Tongue (tissue), 2 donors: ENCODE measurements around the gene RPL32. TPM values are rescaled to one million over a fixed set of nuclear protein-coding genes. Genes with fewer than 3 reads are reported as not detected.
"Not testable (repeated sequence)": the region's sequence is repeated elsewhere in the genome, so short reads cannot be mapped to it uniquely, and the experiment has no call there.

Experiments
- DNase-seq: peaks from one replicate; pipeline ENCODE4 v3.0.0-alpha.2; 2015
- total RNA-seq: library from RNA; depleted of rRNA; stranded (reverse); fragments of >200 nt; gene quantifications from one replicate; pipeline ENCODE4 v1.2.3, GENCODE V29; 2014

RPL32 gene
- total RNA-seq: 1,539 TPM

DNA sequence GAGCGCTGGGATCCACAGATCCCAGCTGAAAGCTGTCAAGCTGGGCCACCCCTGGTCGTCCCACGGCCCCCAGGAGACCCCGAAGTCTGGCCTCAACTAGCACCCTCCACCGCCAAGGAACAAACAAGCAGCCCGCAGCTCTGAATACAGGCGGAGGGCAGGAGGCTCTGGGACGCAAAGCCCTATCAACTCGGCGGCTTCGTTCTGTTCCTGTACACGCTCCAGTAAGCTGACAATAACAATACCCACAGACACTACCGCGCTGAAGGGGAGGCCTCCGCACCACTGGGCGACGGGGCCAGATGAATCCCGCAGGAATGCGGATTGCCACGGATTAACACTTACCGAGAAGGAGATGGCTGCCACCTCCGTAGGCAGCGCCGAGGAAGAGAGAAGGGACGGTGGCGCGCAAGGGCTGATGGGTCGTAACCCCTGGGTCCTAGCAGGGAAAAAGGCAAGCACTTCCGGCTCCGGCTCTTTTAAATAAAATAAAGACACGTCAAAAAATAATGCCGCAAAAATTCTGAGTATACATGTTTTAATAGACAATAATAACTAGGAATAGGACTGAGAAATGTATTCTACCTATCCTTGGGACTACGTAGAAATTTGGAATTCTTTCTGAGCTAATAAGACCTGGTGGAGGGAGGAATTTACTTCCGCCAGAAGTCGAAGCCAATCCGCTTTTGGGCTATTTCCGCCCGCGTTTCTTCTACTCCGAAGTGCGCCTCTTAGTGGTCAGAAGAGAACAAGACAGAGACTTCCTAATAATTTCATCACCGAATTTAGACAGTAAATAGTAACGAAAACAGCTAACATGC lies at the start of gene RPL32:
RPL32 (minus strand) TSS at position 417 of the 821 bp plus-strand sequence. CDS start 1,328 bp downstream, outside the sequence.
- DNase-seq: peak; percentile 98

DNA sequence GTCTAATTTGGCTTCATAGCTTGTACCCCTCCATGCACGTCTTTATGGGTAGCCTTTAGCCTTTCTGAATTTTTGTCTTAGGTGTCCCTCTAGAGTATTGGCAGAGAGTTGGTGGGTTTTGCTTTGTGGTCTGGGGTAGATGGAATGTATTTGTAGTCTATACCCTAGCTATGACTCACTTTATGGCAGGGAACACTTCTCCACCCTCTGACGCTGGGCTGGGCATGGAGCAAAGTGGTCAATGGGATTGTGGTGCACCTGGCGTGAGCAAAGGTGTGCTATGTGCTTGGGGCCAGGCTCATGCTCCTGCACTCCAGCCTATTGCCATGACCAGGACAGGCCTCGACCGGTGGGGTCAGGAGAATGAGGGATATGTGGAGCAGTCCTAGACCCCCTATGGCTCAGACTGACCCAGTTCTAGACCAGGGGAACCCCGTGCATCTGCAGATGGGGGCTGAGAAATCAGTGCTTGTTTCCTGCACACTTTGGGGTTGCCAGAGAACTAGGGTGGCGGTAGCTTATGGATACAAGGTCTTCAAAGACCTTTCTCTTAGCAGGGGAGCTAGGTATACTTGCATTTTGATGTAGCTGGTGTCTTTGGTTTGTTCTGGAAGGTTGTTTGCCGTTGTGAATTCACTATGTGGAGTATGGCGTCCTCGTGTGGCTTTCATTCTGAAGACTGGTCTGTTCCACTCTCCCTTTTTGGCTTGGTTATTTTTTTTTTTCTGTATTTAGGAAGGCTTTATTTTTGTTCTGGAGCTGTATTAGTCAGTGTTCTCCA lies 49.4 kb upstream of the RPL32 start:
- DNase-seq: no peak

DNA sequence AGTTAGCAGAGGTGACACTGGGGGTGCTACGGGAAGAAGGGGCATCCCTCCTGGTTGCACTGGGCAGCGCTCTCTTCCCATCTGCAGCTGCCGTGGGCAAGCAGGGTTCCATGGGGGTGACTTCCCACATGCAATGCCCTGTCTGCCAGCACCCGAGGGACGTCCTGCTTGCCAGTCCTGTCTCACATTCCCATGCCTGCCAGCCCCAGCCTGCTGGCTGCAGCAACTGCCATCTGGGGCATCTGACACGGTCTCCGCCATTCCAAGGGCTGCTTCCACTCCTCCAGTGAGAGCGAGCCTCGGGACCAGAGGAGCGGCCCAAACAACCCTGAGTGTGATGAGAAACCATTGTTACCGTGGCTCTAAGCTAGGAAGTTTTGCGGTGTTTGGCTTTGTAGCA lies 45.4 kb upstream of the RPL32 start:
- DNase-seq: no peak

DNA sequence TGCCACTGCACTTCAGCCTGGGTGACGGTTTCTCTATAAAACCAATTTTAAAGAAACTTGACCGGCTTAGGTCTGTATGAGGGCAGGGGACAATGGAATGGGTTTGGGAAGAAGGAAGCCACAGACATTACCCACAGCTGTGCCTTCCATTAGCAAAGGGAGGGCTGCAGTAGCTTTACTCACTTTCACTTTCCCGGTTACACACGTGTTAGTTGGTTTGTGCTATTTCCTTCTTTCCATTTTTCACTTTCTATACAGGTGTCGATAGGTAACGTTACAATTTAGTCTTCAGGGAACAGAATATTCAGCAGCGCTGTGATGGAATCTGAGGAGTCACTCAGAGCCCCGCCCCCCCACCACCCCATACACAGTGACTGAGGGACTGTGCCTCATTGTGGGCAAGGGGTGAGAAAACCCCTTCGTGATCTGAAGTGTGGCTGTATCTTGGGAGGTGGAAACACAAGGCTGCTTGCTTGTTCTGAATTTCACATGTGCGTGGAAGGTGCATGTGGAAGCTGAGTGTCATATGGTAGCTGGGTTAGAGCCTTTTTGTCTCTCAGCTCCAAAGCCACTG lies 44.8 kb upstream of the RPL32 start:
- no peak for DNase-seq

DNA sequence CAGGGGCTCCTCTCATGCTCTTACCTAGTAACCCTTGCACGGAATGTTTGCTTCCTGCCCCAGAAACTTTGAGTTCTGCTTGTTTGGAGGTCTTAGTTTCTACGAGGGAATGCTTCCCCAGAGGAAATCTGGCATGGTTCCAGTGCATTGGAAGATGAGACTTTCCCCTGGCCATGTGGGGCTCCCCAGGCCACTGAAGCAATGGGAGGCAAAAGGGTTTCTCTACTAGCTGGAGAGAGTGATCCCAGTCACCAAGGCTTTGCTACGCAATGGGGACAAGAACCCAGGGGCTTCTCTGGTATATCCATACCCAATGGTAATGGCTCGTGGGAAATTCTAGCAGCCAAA lies 44.2 kb upstream of the RPL32 start:
- DNase-seq: peak; percentile 54

DNA sequence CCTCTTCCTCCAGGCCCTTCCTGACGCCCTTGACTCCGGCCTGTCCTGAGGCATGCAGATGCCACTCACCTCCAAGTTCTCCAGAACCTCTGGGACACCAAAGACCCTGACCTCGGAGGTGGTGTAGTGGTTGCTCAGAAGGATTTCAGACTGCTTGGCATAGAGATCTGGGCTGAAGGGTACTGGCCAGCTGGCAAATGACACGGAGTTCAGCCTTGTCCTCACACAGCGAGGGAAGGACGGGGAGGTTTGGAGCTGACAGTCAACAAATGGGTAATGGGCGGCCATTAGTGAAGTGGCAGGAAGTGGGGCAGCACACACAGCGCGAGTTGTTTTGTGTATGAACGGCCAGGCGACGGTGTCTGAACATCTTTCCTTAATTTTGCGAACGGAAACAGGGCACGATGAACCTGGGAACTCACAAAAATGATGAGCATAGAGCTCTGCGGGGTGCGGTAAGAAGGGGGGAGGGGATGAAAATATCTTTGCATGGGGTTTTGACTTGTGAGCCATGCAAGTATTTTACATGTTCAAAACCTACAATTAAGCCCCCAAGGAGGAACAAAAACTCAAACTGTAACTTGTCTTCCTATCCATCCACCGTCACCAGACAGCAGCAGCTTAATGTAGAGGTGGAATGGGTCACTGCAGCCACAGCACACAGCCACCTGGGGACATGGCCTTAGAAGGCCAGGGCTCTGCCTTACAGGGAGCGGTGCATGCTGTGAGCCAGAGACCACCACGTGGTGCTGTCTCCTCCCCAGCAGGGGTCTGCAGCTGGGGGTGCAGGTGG lies 43.6 kb upstream of the RPL32 start:
- DNase-seq: no peak

DNA sequence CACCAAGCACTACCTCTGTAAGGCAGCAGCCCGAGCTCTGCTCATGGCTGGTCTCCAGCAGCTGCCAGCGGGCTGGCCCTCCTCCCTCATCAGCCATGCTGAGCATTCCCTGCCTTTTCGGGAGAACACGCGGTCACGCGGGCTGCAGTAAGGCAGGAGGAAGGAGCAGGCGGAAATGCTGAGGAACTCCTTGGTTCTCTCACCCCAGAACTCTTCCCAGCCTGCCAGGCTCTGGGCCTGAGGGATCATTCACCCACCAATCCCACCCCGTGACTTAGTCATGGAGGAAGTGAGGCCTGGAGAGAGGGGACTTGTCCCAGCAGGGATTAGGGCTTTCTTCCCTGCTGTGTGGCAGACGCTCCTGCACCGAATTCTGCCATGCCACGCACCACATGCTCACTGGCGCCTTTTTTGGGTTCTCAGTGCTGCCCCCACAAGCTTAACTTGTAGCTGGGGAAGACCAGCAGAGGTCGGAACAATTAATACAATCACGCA lies 42.9 kb upstream of the RPL32 start:
- DNase-seq: peak; percentile 83

DNA sequence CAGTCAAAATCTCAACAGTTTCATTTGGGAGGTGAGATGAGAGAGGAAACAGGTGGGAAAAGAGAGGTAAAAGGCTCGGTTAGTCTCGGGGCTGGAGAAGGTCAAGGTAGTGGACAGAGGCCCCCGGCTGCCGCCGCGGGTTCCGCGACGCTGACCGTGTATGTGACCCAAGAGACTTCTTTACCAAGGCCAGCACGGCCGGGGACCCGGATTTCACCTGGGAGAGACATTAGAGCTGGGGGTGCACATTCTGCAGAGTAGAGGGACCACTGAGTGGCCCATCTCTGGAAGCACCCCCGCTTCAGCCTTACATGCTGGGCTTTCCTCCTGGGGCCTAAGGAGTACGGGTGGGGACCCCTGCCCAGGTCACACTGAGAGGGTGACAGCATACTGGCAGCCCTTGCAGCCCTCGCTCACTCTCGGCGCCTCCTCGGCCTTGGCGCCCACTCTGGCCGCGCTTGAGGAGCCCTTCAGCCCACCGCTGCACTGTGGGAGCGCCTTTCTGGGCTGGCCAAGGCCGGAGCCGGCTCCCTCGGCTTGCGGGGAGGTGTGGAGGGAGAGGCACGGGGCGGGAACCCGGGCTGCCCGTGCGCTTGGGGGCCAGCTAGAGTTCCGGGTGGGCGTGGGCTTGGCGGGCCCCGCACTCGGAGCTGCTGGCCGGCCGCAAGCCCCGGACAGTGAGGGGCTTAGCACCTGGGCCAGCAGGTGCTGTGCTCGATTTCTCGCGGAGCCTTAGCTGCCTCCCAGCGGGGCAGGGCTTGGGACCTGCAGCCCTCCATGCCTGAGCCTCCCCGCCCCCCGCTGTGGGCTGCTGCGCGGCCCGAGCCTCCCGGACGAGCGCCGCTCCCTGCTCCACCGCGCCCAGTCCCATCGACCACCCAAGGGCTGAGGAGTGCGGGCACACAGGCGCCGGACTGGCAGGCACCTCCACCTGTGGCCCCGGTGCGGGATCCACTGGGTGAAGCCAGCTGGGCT lies 41.3 kb upstream of the RPL32 start:
- DNase-seq: no peak

DNA sequence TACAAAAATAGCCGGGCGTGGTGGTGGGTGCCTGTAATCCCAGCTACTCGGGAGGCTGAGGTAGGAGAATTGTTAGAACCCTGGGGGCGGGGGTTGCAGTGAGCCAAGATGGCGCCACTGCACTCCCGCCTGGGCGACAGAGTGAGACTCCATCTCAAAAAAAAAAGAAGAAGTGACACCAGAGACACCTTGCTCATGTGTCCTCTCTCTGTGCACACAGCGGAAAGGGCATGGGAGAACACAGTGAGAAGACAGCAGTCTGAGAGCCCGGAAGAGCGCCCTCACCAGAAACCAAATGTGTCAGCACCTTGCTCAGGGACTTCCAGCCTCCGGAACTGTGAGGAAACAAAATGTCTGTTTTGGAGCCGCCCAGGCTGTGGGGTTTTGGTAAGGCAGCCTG lies 40.5 kb upstream of the RPL32 start:
- DNase-seq: not testable (repeated sequence)

DNA sequence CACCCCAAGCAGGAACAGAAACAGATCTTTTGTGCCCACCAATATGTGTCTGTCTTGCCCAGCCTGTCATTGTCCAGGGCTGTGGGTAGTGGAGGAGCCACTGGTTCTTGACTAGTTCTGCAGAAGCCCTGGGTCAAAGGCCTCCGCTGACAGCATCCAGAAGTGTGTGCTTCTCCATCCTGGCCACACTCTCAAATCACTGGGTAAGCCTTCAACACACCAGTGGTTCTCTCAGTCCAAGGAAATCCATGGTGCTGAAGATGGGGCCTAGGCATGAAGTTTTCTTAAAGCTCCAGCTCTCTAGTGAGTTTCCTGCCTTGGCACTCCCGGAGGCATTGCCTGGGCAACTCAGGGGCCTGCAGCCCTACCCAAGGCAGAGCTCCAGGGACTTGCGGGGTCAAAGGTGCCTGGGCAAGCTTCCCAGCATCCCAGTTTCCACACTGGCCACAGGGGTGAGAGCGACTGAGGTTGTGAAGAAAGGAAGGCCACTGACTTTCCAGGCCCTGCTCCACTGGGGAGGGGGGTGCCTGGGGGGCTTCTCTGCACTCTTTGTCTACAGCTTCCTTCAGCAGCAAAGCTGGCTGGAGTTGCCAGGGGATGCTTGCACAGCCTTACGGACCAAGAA lies 37.9 kb upstream of the RPL32 start:
- DNase-seq: no peak

DNA sequence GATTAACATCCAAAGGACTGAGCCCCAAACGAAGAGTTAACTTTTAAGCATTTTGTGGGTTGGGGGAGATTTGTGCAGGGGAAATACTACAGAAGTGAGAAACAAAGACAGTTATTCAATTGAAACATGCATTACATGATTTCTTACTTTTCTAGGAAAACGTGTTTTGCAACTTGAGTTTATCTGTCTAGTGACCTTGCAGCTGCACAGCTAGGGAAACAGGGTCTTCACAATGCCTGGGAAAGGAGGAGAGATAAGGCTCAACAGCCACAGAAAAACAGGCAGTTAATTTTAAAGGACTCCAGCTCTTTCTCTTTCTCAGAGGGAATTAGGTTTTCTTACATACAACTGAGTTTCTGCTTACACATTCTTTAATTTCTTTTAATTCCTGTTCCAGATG lies 37.4 kb upstream of the RPL32 start:
- not testable (repeated sequence) for DNase-seq

DNA sequence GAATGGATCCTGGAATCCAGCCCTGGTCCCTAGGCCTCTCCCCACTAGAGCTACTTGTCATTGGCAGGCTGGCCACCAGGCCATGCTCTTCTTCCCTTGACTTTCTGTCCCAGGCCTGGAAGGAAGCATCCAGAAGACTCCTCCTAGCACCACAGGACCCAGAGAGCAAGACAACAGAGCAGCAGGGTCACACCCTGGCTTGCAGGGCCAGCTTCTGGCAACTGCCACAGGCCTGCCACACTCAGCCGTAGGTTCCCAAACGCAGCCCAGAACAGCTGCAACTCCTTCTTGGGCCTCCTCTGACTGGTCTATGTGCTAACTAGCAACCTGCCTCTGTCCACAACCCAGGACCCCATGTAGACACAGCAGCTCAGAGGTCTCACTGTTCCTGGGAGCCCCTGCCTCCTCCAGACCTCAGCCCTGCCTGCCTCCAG lies 36.8 kb upstream of the RPL32 start:
- DNase-seq: peak; percentile 63

DNA sequence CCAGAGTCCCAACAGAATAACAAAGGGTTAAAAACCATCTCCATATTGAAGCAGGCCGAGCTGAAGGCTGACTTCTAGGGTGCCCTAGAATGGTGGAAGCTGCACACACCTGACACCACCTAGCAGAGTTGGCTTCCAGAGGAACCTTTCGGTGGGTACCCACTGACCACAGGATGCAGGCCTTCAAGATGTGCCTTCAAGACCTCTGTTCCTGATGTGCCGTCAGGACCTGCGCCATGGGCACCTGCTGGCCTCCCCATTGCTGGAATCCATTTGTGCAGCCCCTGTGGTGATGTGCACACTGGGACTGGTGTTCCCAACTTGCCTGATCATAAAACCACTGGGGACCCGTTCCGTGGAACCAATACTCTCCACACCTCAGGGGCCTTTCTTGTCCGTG lies 35.7 kb upstream of the RPL32 start:
- no peak for DNase-seq

DNA sequence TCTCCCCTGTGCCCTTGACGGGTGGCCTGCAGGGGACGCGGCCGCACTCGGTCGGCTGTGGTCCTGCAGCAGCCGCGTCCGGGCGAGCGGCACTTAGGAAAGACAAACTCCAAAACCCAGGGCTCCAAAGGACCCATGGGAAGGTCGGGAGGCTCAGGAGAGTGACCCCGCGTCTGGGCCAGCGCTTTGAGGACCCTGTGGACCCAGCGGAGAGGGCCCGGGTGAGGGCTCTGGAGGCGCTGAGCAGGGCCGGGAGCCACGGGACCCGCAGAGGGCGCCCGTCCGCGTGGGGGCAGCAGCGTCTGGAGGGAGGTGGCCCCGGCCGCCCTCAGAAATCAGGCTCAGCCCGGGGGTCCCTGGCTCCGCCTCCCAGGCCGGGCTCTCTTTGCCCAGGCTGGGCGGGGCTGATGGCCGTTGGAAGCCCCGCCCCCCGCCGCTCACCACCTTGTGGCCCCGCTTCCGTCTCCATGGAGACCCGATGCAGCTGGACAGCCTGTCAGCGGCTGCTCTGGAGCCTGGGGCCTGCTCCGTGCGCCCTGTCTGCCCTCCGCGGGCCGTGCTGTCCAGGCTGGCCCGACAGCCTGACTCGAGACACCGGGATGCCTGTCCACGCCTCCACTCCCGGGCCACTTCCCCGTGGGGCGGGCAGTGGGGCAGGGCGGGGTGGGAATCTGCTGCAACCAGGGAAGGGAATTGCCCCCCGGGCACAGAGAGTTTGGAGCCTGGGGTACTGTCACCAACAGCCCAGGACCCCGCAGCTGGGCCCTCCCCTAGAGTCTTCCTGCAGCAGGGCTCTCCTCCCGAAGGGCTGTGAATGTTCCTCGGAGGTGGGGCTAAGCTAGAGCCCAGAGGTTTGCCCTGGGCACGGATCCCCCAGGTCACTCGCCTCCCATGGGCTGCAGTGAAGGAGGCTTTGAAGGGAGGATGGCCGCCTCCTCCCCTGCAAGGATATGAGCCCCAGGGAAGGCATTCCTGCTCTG lies 34.8 kb upstream of the RPL32 start:
- DNase-seq: peak; percentile 67

DNA sequence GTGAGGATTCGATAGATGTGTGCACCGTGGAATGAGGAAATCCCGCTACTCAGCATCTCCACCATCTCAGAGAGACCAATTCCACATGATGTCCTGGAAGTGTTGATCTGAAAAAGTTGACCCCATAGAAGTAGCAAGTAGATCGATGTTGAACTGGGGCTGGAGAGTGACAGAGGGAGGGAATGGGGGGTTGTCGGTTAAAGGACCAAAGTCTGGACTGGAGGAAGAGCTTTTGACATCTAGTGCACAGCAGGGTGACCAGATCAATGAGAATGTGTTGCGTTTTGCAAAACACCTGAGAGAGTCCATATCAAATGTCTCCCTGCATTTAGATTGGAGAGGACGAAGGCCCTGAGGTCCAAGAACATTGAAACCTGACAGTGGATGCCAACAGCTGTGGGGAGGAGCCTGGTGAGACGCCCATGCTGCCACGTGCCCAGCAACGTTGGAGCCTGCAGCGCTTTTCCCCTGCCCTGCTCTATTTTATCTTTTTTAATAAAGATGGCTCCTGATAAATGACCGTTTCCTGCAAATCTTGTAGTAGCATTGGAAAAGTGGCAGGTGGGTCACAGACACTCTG lies 30.1 kb upstream of the RPL32 start:
- DNase-seq: no peak

DNA sequence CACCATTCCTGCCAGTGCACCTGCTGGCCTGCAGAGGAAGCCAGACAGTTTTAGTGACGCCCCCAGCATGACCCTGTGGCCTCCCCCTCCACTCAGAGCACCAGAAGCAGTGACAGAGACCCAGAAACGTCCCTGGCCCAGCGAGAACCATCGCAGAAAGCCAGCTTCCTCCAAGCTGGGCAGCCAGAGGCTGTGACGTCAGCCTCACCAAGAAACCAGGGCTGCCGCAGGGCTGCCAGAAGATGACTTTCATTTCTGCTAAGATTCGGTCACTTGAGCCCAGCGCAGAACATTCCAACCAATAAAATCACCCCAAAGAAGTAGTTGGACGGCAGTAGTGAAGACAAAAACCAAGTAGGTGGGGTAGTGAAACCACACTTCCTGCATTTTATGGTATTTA lies 29.6 kb upstream of the RPL32 start:
- no peak for DNase-seq

DNA sequence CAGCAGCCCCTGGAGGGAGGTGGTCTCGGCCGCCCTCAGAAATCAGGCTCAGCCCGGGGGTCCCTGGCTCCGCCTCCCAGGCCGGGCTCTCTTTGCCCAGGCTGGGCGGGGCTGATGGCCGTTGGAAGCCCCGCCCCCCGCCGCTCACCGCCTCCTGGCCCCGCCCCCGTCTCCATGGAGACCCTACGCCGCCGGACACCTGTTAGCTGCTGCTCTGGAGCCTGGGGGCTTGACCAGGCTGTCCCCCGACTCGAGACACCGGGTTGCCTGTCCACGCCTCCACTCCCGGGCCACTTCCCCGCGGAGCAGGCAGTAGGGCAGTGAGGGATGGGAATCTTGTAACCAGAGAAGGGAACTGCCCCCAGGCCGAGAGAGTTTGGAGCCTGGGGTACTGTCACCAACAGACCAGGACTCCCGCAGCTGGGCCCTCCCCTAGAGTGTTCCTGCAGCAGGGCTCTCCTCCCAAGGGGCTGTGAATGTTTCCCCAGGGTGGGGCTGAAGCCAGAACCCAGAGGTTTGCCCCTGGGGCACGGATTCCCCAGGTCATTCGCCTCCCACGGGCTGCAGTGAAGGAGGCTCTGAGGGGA lies 27.8 kb upstream of the RPL32 start:
- peak; percentile 67 for DNase-seq
